ENCODE results near the gene KCNT1. TPM values are rescaled to one million over a fixed set of nuclear protein-coding genes. Genes with fewer than 3 reads are reported as not detected.
"Not testable (repeated sequence)": the region's sequence is repeated elsewhere in the genome, so short reads cannot be mapped to it uniquely, and the experiment has no call there.

Gene KCNT1
- total RNA-seq, 4 donors from 2014 or later = 0.06 to 0.17 TPM; not detected in 2

GRCh38 chr9:135667463-135668001 lies 34.5 kb upstream of the KCNT1 start:
- TF ChIP-seq POLR2A (IDR thresholded peaks at IDR 0.05; ENCODE audit: low read depth) (no peak), CTCF (IDR thresholded peaks at IDR 0.05) (no peak), POLR2AphosphoS5 (IDR thresholded peaks at IDR 0.05) (no peak), EP300 (IDR thresholded peaks at IDR 0.05) (no peak)
- DNase-seq (ENCODE audit: extremely low spot score) = no peak
- peaks cover 0 to 85% (median 0%) of the 10 kb centered on the region in 4 donors for H3K27me3 ChIP-seq
- H3K36me3 ChIP-seq = no peaks in the 10 kb centered on the region
- 77% methylated on average over 7 of the region's 9 CpGs for WGBS
- H3K9me3 ChIP-seq = no peaks in the 10 kb centered on the region
- no peaks in the 10 kb centered on the region for H3K4me1 ChIP-seq
- intact Hi-C loops (cut with DNase I) = no loop called here
- no peak overlapping the region for H3K4me3 ChIP-seq
- H3K27ac ChIP-seq (replicated peaks in 1 of 4) = no peak overlapping the region

DNA sequence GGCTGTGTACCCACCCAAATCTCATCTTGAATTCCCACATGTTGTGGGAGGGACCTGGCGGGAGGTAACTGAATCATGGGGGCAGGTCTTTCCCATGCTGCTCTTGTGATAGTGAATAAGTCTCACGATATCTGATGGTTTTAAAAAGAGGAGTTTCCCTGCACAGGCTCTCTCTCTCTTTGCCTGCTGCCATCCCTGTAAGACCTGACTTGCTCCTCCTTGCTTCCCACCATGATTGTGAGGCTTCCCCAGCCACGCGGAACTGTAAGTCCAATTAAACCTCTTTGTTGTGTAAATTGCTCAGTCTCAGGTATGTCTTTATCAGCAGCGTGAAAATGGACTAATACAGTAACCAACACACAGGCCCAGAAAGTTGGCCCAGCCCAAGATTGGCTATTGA lies 33.0 kb upstream of the KCNT1 start:
- 95% methylated on average over 5 of the region's 5 CpGs for WGBS
- intact Hi-C loops (cut with DNase I) = not testable (repeated sequence)

DNA sequence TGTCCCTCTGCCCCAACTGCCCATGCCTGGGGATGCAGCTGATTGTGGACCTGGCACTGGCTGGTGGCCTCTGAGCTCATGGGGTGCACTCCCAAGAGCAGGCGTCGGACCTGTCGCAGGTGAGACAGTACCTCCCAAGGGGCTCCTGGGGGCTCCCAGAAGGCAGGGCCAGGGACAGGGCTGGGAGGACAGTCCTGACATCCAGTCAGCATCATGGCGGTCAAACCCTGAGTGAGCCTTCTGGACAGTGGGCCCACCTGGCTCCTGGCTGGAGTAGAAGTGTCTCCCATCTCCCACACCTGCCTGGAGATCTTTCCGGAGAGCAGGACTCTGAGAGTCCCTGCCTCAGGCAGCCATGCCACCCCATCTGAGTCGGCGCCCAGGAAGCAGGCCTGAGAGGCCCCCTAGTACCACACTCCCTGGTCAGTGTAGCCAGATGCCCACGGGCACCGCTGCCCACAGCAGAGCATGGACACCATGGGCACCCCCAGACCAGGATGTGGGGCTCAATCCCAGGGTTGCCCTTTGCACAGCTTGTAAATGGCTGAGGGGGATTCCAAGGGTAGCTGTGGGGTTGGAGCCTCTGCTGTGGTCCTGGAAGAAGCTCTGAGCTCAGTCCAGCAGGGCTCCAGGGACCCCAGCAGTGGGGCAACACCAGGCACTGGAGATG lies 32.2 kb upstream of the KCNT1 start:
- 100% methylated on average over 6 of the region's 9 CpGs for WGBS
- H3K4me3 ChIP-seq = no peak overlapping the region
- TF ChIP-seq POLR2A (IDR thresholded peaks at IDR 0.05; ENCODE audit: low read depth) (no peak), POLR2AphosphoS5 (IDR thresholded peaks at IDR 0.05) (no peak), EP300 (IDR thresholded peaks at IDR 0.05) (no peak), CTCF (IDR thresholded peaks at IDR 0.05) (no peak)
- no peaks in the 10 kb centered on the region for H3K4me1 ChIP-seq
- no peak overlapping the region for H3K27ac ChIP-seq (replicated peaks in 1 of 4)
- H3K9me3 ChIP-seq = no peaks in the 10 kb centered on the region
- H3K27me3 ChIP-seq = peaks cover 0 to 66% (median 0%) of the 10 kb centered on the region in 4 donors
- no peak for DNase-seq (ENCODE audit: extremely low spot score)
- intact Hi-C loops (cut with DNase I) = no loop called here
- H3K36me3 ChIP-seq = no peaks in the 10 kb centered on the region

More for the DNA sequence above, 33.0 kb upstream of the KCNT1 start:
- H3K27me3 ChIP-seq = peaks cover 0 to 73% (median 0%) of the 10 kb centered on the region in 4 donors
- H3K4me1 ChIP-seq; H3K27ac ChIP-seq (replicated peaks in 1 of 4); H3K36me3 ChIP-seq; H3K4me3 ChIP-seq; H3K9me3 ChIP-seq; DNase-seq (ENCODE audit: extremely low spot score): not testable (repeated sequence)

GRCh38 chr9:135670721-135671590 lies 31.0 kb upstream of the KCNT1 start:
- no peaks in the 10 kb centered on the region for H3K9me3 ChIP-seq
- peaks cover 0 to 54% (median 0%) of the 10 kb centered on the region in 4 donors for H3K27me3 ChIP-seq
- no peak for DNase-seq (ENCODE audit: extremely low spot score)
- no peak overlapping the region for H3K27ac ChIP-seq (replicated peaks in 1 of 4)
- WGBS = 89% methylated on average over 20 of the region's 41 CpGs
- no peak overlapping the region for H3K4me3 ChIP-seq
- H3K36me3 ChIP-seq = no peaks in the 10 kb centered on the region
- intact Hi-C loops (cut with DNase I) = no loop called here
- H3K4me1 ChIP-seq = no peaks in the 10 kb centered on the region
- TF ChIP-seq POLR2A (IDR thresholded peaks at IDR 0.05; ENCODE audit: low read depth) (no peak), EP300 (IDR thresholded peaks at IDR 0.05) (no peak), CTCF (IDR thresholded peaks at IDR 0.05) (no peak), POLR2AphosphoS5 (IDR thresholded peaks at IDR 0.05) (no peak)

DNA sequence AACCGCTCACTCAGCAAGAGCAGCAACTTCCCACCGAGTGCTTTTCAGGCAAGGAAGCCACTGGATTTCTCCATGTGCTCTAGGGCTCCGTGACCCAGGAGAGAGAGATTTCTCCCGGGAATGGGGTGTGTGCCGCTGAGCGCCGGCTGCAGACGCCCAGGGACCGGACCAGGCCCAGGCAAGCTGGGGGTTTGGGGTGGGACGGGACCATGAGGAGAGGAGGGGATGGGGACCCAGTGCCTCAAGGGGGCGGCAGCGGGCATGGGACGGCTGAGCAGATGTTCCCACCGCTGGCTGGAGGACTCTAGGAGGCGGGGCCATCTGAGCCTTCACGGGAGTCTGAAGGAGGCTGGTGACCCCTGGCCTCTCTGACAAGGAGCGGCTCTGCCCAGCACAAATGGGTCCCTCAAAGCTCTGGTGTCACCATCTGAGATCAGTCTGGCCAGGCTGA lies 30.4 kb upstream of the KCNT1 start:
- intact Hi-C loops (cut with DNase I) = no loop called here
- DNase-seq (ENCODE audit: extremely low spot score) = no peak
- Histone ChIP-seq H3K27me3 (peaks cover 0 to 48% (median 0%) of the 10 kb centered on the region in 4 donors), H3K9me3 (no peaks in the 10 kb centered on the region), H3K36me3 (no peaks in the 10 kb centered on the region), H3K4me3 (no peak overlapping the region), H3K27ac (replicated peaks in 1 of 4) (no peak overlapping the region), H3K4me1 (no peaks in the 10 kb centered on the region)
- no peak for TF ChIP-seq POLR2A (IDR thresholded peaks at IDR 0.05; ENCODE audit: low read depth)
- TF ChIP-seq POLR2AphosphoS5 (IDR thresholded peaks at IDR 0.05) = no peak
- no peak for TF ChIP-seq EP300 (IDR thresholded peaks at IDR 0.05)
- TF ChIP-seq CTCF (IDR thresholded peaks at IDR 0.05) = no peak
- 44% methylated on average over 3 of the region's 17 CpGs for WGBS

DNA sequence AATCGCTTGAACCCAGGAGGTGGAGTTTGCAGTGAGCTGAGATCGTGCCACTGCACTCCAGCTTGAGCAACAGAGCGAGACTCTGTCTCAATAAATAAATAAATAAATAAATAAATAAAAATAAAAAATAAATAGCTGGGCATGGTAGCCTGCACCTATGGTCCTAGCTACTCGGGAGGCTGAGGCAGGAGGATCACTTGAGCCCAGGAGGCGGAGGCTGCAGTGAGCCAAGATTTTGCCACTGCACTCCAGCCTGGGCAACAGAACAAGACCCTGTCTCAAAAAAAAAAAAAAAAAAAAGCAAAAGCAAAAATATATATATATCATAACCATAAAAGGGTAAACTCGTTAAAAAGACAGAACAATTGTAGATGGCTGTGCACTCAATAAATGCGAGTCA lies 29.2 kb upstream of the KCNT1 start:
- 87% methylated on average over 7 of the region's 7 CpGs for WGBS
- intact Hi-C loops (cut with DNase I); H3K27ac ChIP-seq (replicated peaks in 1 of 4): not testable (repeated sequence)

More for the DNA sequence above, 29.2 kb upstream of the KCNT1 start:
- not testable (repeated sequence) for H3K4me3 ChIP-seq; H3K4me1 ChIP-seq; H3K36me3 ChIP-seq; DNase-seq (ENCODE audit: extremely low spot score); H3K9me3 ChIP-seq
- peaks cover 0 to 39% (median 0%) of the 10 kb centered on the region in 4 donors for H3K27me3 ChIP-seq
